Measurements from ENCODE around the gene KCNQ2. TPM values are rescaled to one million over a fixed set of nuclear protein-coding genes. Genes with fewer than 3 reads are reported as not detected.

KCNQ2 gene
- total RNA-seq, 1 experiment from 2014 or later, result 0.25 TPM

- Histone ChIP-seq H3K27me3 (replicated peaks; ENCODE audit: control insufficient read depth, insufficient read depth, low read length) (no peaks in the 10 kb centered on the region; the same call in 1 of the 2 replicates), H3K4me3 (ENCODE audit: low read depth, low read length) (no peak overlapping the region), H3K9me3 (peaks cover 10% of the 10 kb centered on the region; the same call in 1 of the 2 replicates), H3K4me1 (no peaks in the 10 kb centered on the region), H3K36me3 (ENCODE audit: control insufficient read depth, insufficient read depth, low read length) (no peaks in the 10 kb centered on the region)
- H3K4me1 Mint-ChIP-seq (ENCODE audit: low read depth, unreplicated experiment), result no peaks in the 10 kb centered on the region
- peaks cover 15% of the 10 kb centered on the region for H3K9me3 Mint-ChIP-seq (ENCODE audit: unreplicated experiment)
- BruUV-seq (replicated peaks), result no TSS peak
- intact Hi-C loops (cut with micrococcal nuclease; ENCODE audit: unreplicated experiment), result no loop called here
- H3K36me3 Mint-ChIP-seq (ENCODE audit: insufficient read depth, unreplicated experiment), result peaks cover 6% of the 10 kb centered on the region
- DNase-seq, result no peak
- CTCF ChIA-PET, result no interaction called here
- no peak overlapping the region for H3K27ac Mint-ChIP-seq (ENCODE audit: unreplicated experiment)
- POLR2A ChIA-PET, result interaction anchor here (0.5 kb wide), 1 partner anchor 1155 kb away, joined by 11 read pairs; no protein-coding TSS in a partner anchor
- no peak for TF ChIP-seq CTCF (IDR thresholded peaks at IDR 0.05; ENCODE audit: insufficient read depth in 1 of 2, low read depth in 1 of 2, low read length in 1 of 2, severe bottlenecking in 1 of 2, unreplicated experiment in 1 of 2)
- no peak overlapping the region for H3K4me3 Mint-ChIP-seq (ENCODE audit: unreplicated experiment)
- H3K27me3 Mint-ChIP-seq (ENCODE audit: insufficient read depth, unreplicated experiment), result peaks cover 14% of the 10 kb centered on the region
Observed at GRCh38 chr20:63445075-63445734, 27.2 kb downstream of the KCNQ2 start.

GRCh38 chr20:63444548-63444947 lies 27.9 kb downstream of the KCNQ2 start:
- no peak for TF ChIP-seq CTCF (IDR thresholded peaks at IDR 0.05; ENCODE audit: insufficient read depth in 1 of 2, low read depth in 1 of 2, low read length in 1 of 2, severe bottlenecking in 1 of 2, unreplicated experiment in 1 of 2)
- intact Hi-C loops (cut with micrococcal nuclease; ENCODE audit: unreplicated experiment), result no loop called here
- peaks cover 15% of the 10 kb centered on the region for H3K9me3 Mint-ChIP-seq (ENCODE audit: unreplicated experiment)
- no peak for DNase-seq
- no TSS peak for BruUV-seq (replicated peaks)
- Histone ChIP-seq H3K4me1 (no peaks in the 10 kb centered on the region), H3K4me3 (ENCODE audit: low read depth, low read length) (no peak overlapping the region), H3K36me3 (ENCODE audit: control insufficient read depth, insufficient read depth, low read length) (no peaks in the 10 kb centered on the region), H3K27me3 (replicated peaks; ENCODE audit: control insufficient read depth, insufficient read depth, low read length) (no peaks in the 10 kb centered on the region; the same call in 1 of the 2 replicates), H3K9me3 (peaks cover 10% of the 10 kb centered on the region; the same call in 1 of the 2 replicates)
- POLR2A ChIA-PET, result interaction anchor here (0.5 kb wide), 1 partner anchor 1154 kb away, joined by 11 read pairs; no protein-coding TSS in a partner anchor
- H3K27ac Mint-ChIP-seq (ENCODE audit: unreplicated experiment), result no peak overlapping the region
- no peaks in the 10 kb centered on the region for H3K4me1 Mint-ChIP-seq (ENCODE audit: low read depth, unreplicated experiment)
- H3K27me3 Mint-ChIP-seq (ENCODE audit: insufficient read depth, unreplicated experiment), result peaks cover 14% of the 10 kb centered on the region
- H3K36me3 Mint-ChIP-seq (ENCODE audit: insufficient read depth, unreplicated experiment), result peaks cover 6% of the 10 kb centered on the region
- no peak overlapping the region for H3K4me3 Mint-ChIP-seq (ENCODE audit: unreplicated experiment)
- CTCF ChIA-PET, result interaction anchor here (0.7 kb wide), 1 partner anchor 9 kb away, joined by 4 read pairs; no protein-coding TSS in a partner anchor

- DNase-seq, result no peak
- POLR2A ChIA-PET, result no interaction called here
- no peak overlapping the region for H3K4me3 Mint-ChIP-seq (ENCODE audit: unreplicated experiment)
- H3K36me3 Mint-ChIP-seq (ENCODE audit: insufficient read depth, unreplicated experiment), result peaks cover 6% of the 10 kb centered on the region
- no peaks in the 10 kb centered on the region for H3K36me3 ChIP-seq (ENCODE audit: control insufficient read depth, insufficient read depth, low read length)
- H3K27ac Mint-ChIP-seq (ENCODE audit: unreplicated experiment), result no peak overlapping the region
- no peak overlapping the region for H3K4me3 ChIP-seq (ENCODE audit: low read depth, low read length)
- no peaks in the 10 kb centered on the region for H3K4me1 Mint-ChIP-seq (ENCODE audit: low read depth, unreplicated experiment)
- H3K9me3 ChIP-seq, result peaks cover 10% of the 10 kb centered on the region; the same call in 1 of the 2 replicates
- BruUV-seq (replicated peaks), result no TSS peak
- no peaks in the 10 kb centered on the region; the same call in 1 of the 2 replicates for H3K27me3 ChIP-seq (replicated peaks; ENCODE audit: control insufficient read depth, insufficient read depth, low read length)
- CTCF ChIA-PET, result interaction anchor here (0.7 kb wide), 1 partner anchor 8 kb away, joined by 4 read pairs; no protein-coding TSS in a partner anchor
- H3K9me3 Mint-ChIP-seq (ENCODE audit: unreplicated experiment), result peaks cover 15% of the 10 kb centered on the region
- H3K4me1 ChIP-seq, result no peaks in the 10 kb centered on the region
- TF ChIP-seq CTCF (IDR thresholded peaks at IDR 0.05; ENCODE audit: insufficient read depth in 1 of 2, low read depth in 1 of 2, low read length in 1 of 2, severe bottlenecking in 1 of 2, unreplicated experiment in 1 of 2), result no peak
- H3K27me3 Mint-ChIP-seq (ENCODE audit: insufficient read depth, unreplicated experiment), result peaks cover 14% of the 10 kb centered on the region
- intact Hi-C loops (cut with micrococcal nuclease; ENCODE audit: unreplicated experiment), result no loop called here
Observed at GRCh38 chr20:63443606-63444395, 28.7 kb downstream of the KCNQ2 start.

Measured in Caco-2 (cell line).